ENCODE results near the gene USP12. TPM values are rescaled to one million over a fixed set of nuclear protein-coding genes. Genes with fewer than 3 reads are reported as not detected.

USP12 gene
- total RNA-seq, 2 donors from 2014 or later: 11.6 to 23.0 TPM

DNA sequence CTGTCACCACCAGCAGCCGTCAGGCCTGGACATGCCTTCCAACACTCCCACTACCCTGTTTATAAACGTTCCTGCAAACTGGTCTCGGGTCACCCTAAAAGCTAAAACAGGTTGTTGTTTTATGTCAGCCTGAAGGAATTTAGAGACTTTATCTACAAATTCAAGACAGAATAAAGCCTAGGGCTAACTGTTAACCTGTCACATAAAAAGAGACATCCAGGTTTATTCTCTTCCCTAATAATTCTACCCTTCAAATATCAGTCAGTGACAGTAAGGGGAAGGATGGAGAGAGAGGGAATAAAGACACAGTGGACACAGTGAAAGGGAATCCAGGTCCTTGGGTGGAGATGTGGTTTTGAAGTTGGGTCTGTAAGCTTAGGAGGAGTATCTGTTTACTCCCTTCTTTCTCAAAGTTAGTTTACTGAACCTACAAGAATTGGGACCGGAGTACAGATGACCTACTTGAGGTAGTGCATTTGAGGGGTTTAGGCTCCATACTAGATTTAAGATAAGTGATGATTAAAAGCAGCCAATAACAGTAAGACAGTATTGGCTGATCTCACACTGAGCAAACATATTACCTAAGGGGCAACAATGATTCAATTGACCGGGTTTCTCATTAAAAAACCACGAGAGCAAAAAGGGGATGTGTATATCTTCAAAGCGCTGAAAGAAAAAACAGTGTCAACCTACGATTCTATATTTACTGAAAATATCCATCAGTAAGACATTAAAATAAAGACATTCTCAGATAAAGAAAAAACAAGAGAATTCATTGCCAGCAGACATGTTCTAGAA lies 142.7 kb downstream of the USP12 start:
- no peaks in the 10 kb centered on the region for H3K36me3 ChIP-seq
- H3K4me3 ChIP-seq: no peak overlapping the region
- H3K27me3 ChIP-seq: no peaks in the 10 kb centered on the region
- H3K27ac ChIP-seq: no peak overlapping the region
- no peak for DNase-seq (ENCODE audit: low spot score)
- H3K4me1 ChIP-seq: no peaks in the 10 kb centered on the region
- TF ChIP-seq, protein P1, sequence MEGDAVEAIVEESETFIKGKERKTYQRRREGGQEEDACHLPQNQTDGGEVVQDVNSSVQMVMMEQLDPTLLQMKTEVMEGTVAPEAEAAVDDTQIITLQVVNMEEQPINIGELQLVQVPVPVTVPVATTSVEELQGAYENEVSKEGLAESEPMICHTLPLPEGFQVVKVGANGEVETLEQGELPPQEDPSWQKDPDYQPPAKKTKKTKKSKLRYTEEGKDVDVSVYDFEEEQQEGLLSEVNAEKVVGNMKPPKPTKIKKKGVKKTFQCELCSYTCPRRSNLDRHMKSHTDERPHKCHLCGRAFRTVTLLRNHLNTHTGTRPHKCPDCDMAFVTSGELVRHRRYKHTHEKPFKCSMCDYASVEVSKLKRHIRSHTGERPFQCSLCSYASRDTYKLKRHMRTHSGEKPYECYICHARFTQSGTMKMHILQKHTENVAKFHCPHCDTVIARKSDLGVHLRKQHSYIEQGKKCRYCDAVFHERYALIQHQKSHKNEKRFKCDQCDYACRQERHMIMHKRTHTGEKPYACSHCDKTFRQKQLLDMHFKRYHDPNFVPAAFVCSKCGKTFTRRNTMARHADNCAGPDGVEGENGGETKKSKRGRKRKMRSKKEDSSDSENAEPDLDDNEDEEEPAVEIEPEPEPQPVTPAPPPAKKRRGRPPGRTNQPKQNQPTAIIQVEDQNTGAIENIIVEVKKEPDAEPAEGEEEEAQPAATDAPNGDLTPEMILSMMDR (IDR thresholded peaks at IDR 0.05): no peak
- no peaks in the 10 kb centered on the region for H3K9me3 ChIP-seq

DNA sequence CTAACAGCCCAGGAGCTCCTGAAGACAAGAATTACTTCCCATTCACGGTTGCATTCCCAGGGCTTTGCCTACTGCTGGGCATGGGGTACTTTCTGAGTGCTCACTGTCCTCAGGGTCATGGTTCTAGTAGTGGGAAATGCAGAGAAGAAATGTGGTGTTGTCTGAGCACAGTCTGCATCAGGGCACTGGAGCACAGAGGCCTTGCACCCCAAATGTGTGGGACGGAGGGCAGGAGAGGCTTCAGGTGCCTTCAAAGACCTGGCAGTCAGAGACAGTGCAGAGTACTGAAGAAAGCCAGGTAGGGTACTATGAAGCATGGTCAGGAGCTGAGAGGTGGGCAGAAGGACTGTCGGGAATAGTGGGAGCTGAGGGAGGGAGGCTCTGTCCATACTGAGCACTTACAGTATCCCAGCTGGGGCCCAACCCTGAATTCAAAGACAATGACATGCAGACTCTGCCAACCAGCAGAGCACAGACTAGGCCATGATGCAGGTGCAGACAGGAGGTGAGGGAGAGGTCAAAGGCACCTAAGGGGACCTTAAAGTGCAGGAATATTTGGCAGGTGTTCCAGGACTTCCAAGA lies 144.4 kb downstream of the USP12 start:
- no peaks in the 10 kb centered on the region for H3K4me1 ChIP-seq
- TF ChIP-seq, protein P1 (IDR thresholded peaks at IDR 0.05): no peak
- H3K36me3 ChIP-seq: no peaks in the 10 kb centered on the region
- DNase-seq (ENCODE audit: low spot score): no peak
- no peak overlapping the region for H3K27ac ChIP-seq
- no peaks in the 10 kb centered on the region for H3K9me3 ChIP-seq
- H3K27me3 ChIP-seq: no peaks in the 10 kb centered on the region
- no peak overlapping the region for H3K4me3 ChIP-seq

DNA sequence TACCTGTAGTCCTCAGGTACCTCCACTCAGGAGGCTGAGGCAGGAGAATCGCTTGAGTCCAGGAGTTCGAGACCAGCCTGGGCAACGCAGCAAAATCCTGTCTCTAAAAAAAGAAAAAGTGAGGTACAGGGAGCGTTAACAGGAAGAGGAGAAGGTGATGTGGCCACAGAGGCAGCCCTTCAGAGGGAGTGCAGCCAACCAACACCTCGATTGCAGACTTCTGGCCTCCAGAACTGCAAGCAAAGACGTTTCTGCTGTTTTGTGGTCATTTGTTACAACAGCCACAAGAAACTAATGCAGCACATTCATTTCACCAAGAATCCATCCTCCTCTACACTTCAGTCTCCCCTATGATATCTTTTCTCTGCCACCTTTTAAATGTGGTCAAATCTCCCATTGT lies 145.2 kb downstream of the USP12 start:
- DNase-seq (ENCODE audit: low spot score): no peak
- no peaks in the 10 kb centered on the region for H3K36me3 ChIP-seq
- TF ChIP-seq, protein P1 (IDR thresholded peaks at IDR 0.05): no peak

DNA sequence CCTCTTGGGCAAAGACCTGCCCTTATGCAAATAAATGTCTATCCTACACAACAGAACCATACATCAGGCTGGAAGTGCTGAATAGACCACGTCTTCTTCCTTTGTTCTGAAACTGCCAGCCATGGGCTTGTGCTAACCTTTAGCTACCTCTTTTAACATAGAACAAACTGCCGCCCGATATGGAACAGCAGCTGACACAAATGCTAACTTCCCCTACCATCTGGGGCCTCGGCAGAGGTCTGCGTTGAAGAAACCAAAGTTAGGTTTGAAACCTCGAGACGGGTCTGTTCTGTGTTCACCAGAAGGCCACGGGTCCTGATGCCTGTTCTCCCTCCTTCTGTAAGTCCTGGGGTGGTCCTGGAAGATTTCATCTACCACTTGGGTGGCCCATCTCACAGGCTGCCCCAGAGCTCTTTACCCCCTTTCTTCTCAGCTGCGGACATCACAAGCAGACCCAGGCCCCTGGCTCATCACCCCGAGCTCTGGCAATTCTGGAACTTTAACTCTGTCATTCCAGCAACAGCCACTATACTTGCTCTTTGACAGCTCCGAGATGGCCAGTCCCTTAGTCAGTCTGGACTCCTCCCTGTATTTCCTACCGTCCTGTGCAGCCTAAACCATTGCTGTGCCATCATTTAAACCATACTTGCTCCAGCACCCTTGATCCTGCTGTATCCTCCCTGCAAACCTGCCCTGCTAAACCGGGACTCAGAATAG lies 146.7 kb downstream of the USP12 start:
- Histone ChIP-seq H3K27ac (no peak overlapping the region), H3K9me3 (no peaks in the 10 kb centered on the region), H3K4me3 (no peak overlapping the region), H3K36me3 (no peaks in the 10 kb centered on the region), H3K27me3 (no peaks in the 10 kb centered on the region), H3K4me1 (no peaks in the 10 kb centered on the region)
- TF ChIP-seq, protein P1 (IDR thresholded peaks at IDR 0.05): no peak
- no peak for DNase-seq (ENCODE audit: low spot score)

More for the DNA sequence above, 145.2 kb downstream of the USP12 start:
- Histone ChIP-seq H3K4me1 (no peaks in the 10 kb centered on the region), H3K4me3 (no peak overlapping the region), H3K9me3 (no peaks in the 10 kb centered on the region), H3K27ac (no peak overlapping the region), H3K27me3 (no peaks in the 10 kb centered on the region)

DNA sequence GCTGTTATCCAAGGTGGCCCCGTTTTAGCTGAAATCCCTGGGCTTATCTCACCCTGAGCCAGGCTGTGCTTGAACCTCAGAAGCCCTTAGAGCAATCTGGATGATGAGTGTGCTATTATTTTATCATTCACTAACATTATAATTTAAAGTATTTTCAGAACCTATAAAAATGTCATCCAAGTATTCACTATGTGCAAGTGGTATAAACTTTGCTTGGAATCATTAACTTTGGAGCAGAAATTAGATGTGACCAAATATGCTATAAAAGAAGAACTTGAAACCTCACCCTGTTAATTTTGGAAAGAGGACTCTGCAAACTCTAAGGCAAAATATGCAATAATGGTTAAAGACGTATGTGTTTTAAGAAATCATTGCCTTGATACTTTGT lies 147.5 kb downstream of the USP12 start:
- Histone ChIP-seq H3K9me3 (no peaks in the 10 kb centered on the region), H3K4me3 (no peak overlapping the region), H3K36me3 (no peaks in the 10 kb centered on the region), H3K27ac (no peak overlapping the region), H3K27me3 (no peaks in the 10 kb centered on the region), H3K4me1 (no peaks in the 10 kb centered on the region)
- DNase-seq (ENCODE audit: low spot score): no peak
- TF ChIP-seq, protein P1 (IDR thresholded peaks at IDR 0.05): no peak
